ENCODE measurements around the gene PNMT. TPM values are rescaled to one million over a fixed set of nuclear protein-coding genes. Genes with fewer than 3 reads are reported as not detected.
A peak's percentile ranks its signal among the peaks of the same experiment; 100 is the strongest.
"Not testable (repeated sequence)": the region's sequence is repeated elsewhere in the genome, so short reads cannot be mapped to it uniquely, and the experiment has no call there.

Gene PNMT
- total and polyA plus RNA-seq, 12 donors: 2.7 to 30.0 (median 4.2) TPM

DNA sequence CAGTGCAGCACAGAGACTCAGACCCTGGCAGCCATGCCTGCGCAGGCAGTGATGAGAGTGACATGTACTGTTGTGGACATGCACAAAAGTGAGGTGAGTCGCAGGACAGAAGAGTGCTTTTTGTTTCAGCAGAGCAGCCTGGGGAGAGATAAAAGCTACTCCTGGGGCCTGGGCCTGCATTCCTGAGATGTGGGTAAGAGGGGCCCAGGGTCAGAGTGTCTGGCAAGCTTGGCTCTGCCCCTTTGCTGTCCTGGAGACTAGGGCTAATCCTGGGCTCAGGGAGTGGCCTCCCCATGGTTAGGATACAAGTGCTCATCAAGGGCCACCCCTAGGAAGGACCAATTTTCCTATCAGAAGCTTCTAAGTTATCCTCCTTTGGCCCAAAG lies 26.8 kb downstream of the PNMT start:
- H3K27ac ChIP-seq: no peak overlapping the region
- H3K9me3 ChIP-seq: no peaks in the 10 kb centered on the region
- no peaks in the 10 kb centered on the region for H3K36me3 ChIP-seq
- no peak overlapping the region for H3K4me3 ChIP-seq
- TF ChIP-seq, protein P1, sequence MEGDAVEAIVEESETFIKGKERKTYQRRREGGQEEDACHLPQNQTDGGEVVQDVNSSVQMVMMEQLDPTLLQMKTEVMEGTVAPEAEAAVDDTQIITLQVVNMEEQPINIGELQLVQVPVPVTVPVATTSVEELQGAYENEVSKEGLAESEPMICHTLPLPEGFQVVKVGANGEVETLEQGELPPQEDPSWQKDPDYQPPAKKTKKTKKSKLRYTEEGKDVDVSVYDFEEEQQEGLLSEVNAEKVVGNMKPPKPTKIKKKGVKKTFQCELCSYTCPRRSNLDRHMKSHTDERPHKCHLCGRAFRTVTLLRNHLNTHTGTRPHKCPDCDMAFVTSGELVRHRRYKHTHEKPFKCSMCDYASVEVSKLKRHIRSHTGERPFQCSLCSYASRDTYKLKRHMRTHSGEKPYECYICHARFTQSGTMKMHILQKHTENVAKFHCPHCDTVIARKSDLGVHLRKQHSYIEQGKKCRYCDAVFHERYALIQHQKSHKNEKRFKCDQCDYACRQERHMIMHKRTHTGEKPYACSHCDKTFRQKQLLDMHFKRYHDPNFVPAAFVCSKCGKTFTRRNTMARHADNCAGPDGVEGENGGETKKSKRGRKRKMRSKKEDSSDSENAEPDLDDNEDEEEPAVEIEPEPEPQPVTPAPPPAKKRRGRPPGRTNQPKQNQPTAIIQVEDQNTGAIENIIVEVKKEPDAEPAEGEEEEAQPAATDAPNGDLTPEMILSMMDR (IDR thresholded peaks at IDR 0.05): no peak
- DNase-seq (no peak), ATAC-seq (no peak)
- peaks cover 0 to 9% (median 6%) of the 10 kb centered on the region in 9 donors for H3K4me1 ChIP-seq
- H3K27me3 ChIP-seq: peaks cover 0 to 14% (median 0%) of the 10 kb centered on the region in 7 donors
- WGBS, 2 donors: 74 to 86% methylated on average over 2 of the region's 2 CpGs
- intact Hi-C loops (cut with DNase I): no loop called here

DNA sequence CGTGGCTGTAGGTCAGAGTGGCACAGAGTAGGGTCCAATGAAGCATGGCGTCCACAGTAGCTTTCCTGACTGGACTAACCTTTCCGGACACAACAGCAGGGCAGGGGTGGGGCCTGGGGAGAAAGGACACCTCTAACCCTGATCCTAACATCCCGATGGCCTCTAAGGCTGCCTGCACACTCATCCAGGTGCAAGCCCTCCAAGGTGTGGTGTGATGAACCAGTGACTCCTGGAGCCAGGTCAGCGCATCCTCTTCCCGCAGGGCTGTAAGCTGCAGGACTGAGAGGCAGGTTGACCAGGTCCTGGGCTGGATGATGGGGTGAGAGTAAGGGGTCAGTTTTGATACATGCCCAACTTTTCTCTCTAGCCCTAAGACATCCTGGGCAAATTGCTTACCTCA lies 28.5 kb downstream of the PNMT start:
- ATAC-seq (no peak), DNase-seq (no peak)
- TF ChIP-seq, protein P1 (IDR thresholded peaks at IDR 0.05): no peak
- Histone ChIP-seq H3K4me1 (peaks cover 3 to 22% (median 14%) of the 10 kb centered on the region in 9 donors), H3K4me3 (no peak overlapping the region), H3K27ac (no peak overlapping the region), H3K27me3 (peaks cover 0 to 30% (median 0%) of the 10 kb centered on the region in 7 donors), H3K9me3 (no peaks in the 10 kb centered on the region), H3K36me3 (no peaks in the 10 kb centered on the region)
- intact Hi-C loops (cut with DNase I): no loop called here
- WGBS, 2 donors: 86 to 88% methylated on average over 6 of the region's 6 CpGs

DNA sequence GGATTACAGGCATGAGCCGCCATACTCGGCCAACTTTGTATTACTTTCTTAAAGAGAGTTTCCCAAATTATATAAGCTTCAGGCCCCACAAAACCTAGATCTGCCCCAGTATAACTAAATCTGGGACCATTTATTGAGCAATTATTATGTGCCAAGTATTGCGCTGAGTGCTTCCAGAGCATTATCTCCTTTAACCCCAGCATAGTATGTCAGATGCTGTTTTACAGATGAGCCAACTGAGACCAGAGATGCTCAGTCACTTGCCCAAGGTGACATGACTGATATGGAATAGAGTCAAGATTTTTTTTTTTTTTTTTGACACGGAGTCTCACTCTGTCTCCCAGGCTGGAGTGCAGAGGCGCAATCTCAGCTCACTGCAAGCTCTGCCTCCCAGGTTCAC lies 29.7 kb downstream of the PNMT start:
- Histone ChIP-seq H3K4me1 (peaks cover 4 to 33% (median 24%) of the 10 kb centered on the region in 9 donors), H3K27ac (no peak overlapping the region), H3K36me3 (no peaks in the 10 kb centered on the region), H3K9me3 (no peaks in the 10 kb centered on the region), H3K27me3 (peaks cover 0 to 33% (median 0%) of the 10 kb centered on the region in 7 donors), H3K4me3 (no peak overlapping the region)
- no peak for DNase-seq
- intact Hi-C loops (cut with DNase I): no loop called here
- TF ChIP-seq, protein P1 (IDR thresholded peaks at IDR 0.05): no peak
- ATAC-seq: no peak
- WGBS, 2 donors: 89 to 91% methylated on average over 5 of the region's 5 CpGs

DNA sequence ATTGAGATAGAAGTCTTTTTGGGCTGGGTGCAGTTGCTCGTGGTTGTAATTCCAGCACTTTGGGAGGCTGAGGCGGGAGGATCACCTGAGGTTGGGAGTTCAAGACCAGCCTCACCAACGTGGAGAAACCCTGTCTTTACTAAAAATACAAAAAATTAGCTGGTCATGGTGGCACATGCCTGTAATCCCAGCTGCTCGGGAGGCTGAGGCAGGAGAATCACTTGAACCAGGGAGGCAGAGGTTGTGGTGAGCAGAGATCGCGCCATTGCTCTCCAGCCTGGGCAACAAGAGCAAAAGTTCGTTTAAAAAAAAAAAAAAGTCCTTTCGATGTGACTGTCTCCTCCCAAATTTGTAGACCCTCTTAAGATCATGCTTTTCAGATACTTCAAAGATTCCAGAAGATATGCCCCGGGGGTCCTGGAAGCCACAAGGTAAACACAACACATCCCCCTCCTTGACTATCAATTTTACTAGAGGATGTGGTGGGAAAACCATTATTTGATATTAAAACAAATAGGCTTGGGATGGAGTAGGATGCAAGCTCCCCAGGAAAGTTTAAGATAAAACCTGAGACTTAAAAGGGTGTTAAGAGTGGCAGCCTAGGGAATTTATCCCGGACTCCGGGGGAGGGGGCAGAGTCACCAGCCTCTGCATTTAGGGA lies 31.0 kb downstream of the PNMT start:
- H3K27ac ChIP-seq: peak overlapping the region; percentile 78 to 96 (median 89)
- H3K36me3 ChIP-seq; DNase-seq; H3K9me3 ChIP-seq; ATAC-seq; intact Hi-C loops (cut with DNase I): not testable (repeated sequence)
- WGBS, 2 donors: 46 to 51% methylated on average over 11 of the region's 11 CpGs
- H3K4me3 ChIP-seq: peak overlapping the region; percentile 70 to 99 (median 82)
- peaks cover 4 to 42% (median 29%) of the 10 kb centered on the region in 9 donors for H3K4me1 ChIP-seq
- peaks cover 0 to 33% (median 0%) of the 10 kb centered on the region in 7 donors for H3K27me3 ChIP-seq

DNA sequence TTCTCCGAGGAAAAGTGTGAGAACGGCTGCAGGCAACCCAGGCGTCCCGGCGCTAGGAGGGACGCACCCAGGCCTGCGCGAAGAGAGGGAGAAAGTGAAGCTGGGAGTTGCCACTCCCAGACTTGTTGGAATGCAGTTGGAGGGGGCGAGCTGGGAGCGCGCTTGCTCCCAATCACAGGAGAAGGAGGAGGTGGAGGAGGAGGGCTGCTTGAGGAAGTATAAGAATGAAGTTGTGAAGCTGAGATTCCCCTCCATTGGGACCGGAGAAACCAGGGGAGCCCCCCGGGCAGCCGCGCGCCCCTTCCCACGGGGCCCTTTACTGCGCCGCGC lies 31.5 kb downstream of the PNMT start, which contains the start of gene ERBB2:
Gene ERBB2 (plus strand): TSS at position 247 of the 330 bp plus-strand sequence. CDS start 175 bp downstream, outside the sequence.
- peak; percentile 61 to 77 for DNase-seq
- peaks cover 4 to 47% (median 31%) of the 10 kb centered on the region in 9 donors for H3K4me1 ChIP-seq
- peak within 1 kb of the TSS; percentile 78 to 96 (median 89) for H3K27ac ChIP-seq
- WGBS, 2 donors: 0 to 2% methylated on average over 20 of the region's 20 CpGs
- intact Hi-C loops (cut with DNase I): no loop called here
- TF ChIP-seq, protein P1 (IDR thresholded peaks at IDR 0.05): no peak
- no peaks in the 10 kb centered on the region for H3K9me3 ChIP-seq
- H3K27me3 ChIP-seq: peaks cover 0 to 33% (median 0%) of the 10 kb centered on the region in 7 donors
- H3K36me3 ChIP-seq: no peaks in the 10 kb centered on the region
- ATAC-seq: peak; percentile 74 to 92 (median 88)
- peak within 1 kb of the TSS; percentile 70 to 99 (median 82) for H3K4me3 ChIP-seq

Measured in heart right ventricle (tissue), 16 donors.